Mucosa of descending colon (tissue), 3 donors: ENCODE data around the gene NUP188. TPM values are rescaled to one million over a fixed set of nuclear protein-coding genes. Genes with fewer than 3 reads are reported as not detected.

Experiments used
- ATAC-seq: fragments of 200-7000 bp; cut with Tn5 transposase; one replicate; pipeline ENCODE4 v1.9.1; 2020; ENCODE audit warnings: mild to moderate bottlenecking, moderate library complexity
- DNase-seq, 3 donors: peaks; one replicate each; pipeline ENCODE4 v3.0.0-alpha.2; 2020
- H3K36me3 ChIP-seq: fragments of 200-600 bp; one replicate; pipeline ENCODE4 v1.8.0; 2021; ENCODE audit warnings: low read depth, mild to moderate bottlenecking
- H3K4me1 ChIP-seq: fragments of 200-600 bp; one replicate; pipeline ENCODE4 v1.8.0; 2021; ENCODE audit warnings: low read depth, mild to moderate bottlenecking
- H3K4me3 ChIP-seq: fragments of 200-600 bp; one replicate; pipeline ENCODE4 v1.8.0; 2021; ENCODE audit warnings: mild to moderate bottlenecking
- H3K9me3 ChIP-seq: fragments of 200-600 bp; one replicate; pipeline ENCODE4 v1.8.0; 2021; ENCODE audit warnings: mild to moderate bottlenecking
- intact Hi-C, 2 donors: fragments of 100-400 bp; cut with DNase I in 1 of 2; cut with micrococcal nuclease in 1 of 2; formaldehyde crosslinking; loops; one replicate each; pipeline versions ENCODE4 v1.11.0 to v1.11.1; 2022; cut with DNase I, micrococcal nuclease
- total RNA-seq, 3 donors: library from RNA; stranded (reverse); fragmentation: NEBNext Ultra II Directional in 2 of 3; extraction: Animal tissue kit (Norgen Biotek cat#: 25700) in 2 of 3; gene quantifications; one replicate each; pipeline versions ENCODE4 v1.2.1 to v1.2.4, GENCODE V29; 2021 to 2023
- TF ChIP-seq, protein P1 (sequence below): fragments of 200-600 bp; IDR thresholded peaks from one replicate; pipeline ENCODE4 v1.8.0; 2022; ENCODE audit warnings: antibody characterized with exemption, mild to moderate bottlenecking
- donor health status: DM: no; HTN: no; CAD: no; lungs with moderate emphysema.
- donor health status: DM: no; HTN: no; CAD: no.
- donor health status: DM: no; HTN: yes; CAD: no.

Gene NUP188
- total RNA-seq, 3 donors from 2014 or later = 24.4 to 36.7 (median 30.4) TPM

DNA sequence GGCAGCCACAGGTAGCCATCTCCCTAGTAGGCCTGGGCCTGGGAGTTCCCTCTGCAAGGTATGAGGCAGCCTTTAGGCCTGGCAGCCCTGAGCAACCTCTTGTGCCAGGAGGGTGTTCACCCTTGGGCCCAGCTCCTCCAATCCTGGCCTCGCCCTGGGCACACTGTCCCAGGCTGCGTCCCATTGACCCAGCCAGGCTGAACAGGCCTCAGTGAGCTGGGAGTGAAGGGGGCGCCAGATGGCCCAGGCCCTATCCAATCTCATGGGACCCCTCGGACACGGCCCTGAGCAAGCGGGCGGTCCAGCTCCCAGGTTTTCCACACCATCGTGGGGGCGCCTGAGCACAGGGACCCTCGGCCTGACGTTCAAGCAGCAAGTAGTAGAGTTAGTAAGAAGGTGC, 66.2 kb downstream of the NUP188 start:
- ATAC-seq (no peak), DNase-seq (peak in 1 of 3 donors; percentile 13)
- H3K36me3 ChIP-seq = peaks cover 6% of the 10 kb centered on the region
- TF ChIP-seq, protein P1, sequence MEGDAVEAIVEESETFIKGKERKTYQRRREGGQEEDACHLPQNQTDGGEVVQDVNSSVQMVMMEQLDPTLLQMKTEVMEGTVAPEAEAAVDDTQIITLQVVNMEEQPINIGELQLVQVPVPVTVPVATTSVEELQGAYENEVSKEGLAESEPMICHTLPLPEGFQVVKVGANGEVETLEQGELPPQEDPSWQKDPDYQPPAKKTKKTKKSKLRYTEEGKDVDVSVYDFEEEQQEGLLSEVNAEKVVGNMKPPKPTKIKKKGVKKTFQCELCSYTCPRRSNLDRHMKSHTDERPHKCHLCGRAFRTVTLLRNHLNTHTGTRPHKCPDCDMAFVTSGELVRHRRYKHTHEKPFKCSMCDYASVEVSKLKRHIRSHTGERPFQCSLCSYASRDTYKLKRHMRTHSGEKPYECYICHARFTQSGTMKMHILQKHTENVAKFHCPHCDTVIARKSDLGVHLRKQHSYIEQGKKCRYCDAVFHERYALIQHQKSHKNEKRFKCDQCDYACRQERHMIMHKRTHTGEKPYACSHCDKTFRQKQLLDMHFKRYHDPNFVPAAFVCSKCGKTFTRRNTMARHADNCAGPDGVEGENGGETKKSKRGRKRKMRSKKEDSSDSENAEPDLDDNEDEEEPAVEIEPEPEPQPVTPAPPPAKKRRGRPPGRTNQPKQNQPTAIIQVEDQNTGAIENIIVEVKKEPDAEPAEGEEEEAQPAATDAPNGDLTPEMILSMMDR = no peak
- intact Hi-C loops = no loop called here
- no peaks in the 10 kb centered on the region for H3K4me1 ChIP-seq
- H3K4me3 ChIP-seq = no peak overlapping the region
- H3K9me3 ChIP-seq = no peaks in the 10 kb centered on the region

DNA sequence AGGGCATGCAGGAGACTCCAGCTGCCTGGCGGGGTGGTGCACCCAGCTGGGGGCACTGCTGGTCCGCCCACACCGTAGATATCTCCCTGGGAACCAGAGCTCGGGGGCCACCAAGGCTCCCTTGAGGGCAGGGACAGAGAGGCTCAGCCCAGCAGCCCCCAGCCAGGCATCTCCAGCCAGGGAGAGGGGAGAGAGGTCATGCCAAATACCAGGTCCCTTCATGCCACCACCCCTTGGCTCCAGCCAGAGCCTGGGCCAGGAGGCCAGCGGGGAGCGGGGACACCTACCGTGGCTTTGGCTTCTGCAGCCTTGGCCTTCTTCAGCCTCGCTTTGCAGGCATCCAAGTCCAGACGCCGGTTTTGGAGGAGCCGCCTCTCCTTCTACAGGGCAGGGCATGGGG, 66.6 kb downstream of the NUP188 start:
- Histone ChIP-seq H3K9me3 (no peaks in the 10 kb centered on the region), H3K4me1 (no peaks in the 10 kb centered on the region), H3K4me3 (no peak overlapping the region), H3K36me3 (peaks cover 6% of the 10 kb centered on the region)
- DNase-seq = peak in 1 of 3 donors; percentile 11
- TF ChIP-seq, protein P1 = no peak
- no peak for ATAC-seq
- intact Hi-C loops = no loop called here

DNA sequence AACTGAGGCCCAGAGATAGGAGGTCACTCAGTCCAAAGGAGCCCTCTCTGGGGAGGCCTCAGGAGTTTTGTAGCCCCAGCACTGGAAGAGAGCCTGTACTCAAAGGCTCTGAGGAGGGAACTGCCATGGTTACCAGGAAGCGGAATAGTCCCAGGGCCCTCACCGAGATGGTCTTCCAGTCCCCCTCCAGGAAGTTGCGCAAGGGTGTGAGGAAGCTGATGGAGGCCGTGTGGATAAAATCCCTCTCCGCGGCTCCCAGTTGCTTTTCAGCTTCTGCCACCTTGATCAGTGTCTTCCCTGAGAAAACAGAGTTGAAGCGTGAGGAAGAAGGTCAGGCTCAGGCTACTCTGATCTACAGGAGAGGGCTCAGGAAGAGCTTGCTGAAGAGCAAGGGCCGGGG, 67.1 kb downstream of the NUP188 start:
- DNase-seq (no peak), ATAC-seq (no peak)
- Histone ChIP-seq H3K4me3 (no peak overlapping the region), H3K9me3 (no peaks in the 10 kb centered on the region), H3K36me3 (peaks cover 6% of the 10 kb centered on the region), H3K4me1 (no peaks in the 10 kb centered on the region)
- TF ChIP-seq, protein P1 = no peak
- intact Hi-C loops = no loop called here

DNA sequence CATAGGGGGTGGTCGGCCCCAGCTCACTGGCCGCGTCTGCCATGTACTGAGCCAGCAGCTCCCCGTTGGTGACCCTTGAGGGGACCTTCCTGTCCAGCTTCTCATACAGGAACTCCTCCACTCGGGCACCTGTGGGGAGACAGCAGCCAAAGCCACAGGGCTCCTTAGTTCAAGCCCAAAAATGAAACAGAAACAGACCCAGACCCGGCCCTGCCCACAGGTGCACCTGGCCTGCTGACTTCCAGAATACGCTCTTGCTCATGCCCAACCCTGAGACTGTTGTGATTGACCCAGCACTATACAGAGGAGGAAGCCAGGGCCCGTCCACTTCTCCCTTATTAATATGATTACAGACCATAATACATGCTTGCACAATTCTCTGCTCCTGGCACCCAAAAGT, 73.6 kb downstream of the NUP188 start:
- peak; percentile 79 for ATAC-seq
- intact Hi-C loops = no loop called here
- Histone ChIP-seq H3K4me1 (peaks cover under 1% of the 10 kb centered on the region), H3K9me3 (no peaks in the 10 kb centered on the region), H3K4me3 (no peak overlapping the region), H3K36me3 (peaks cover 4% of the 10 kb centered on the region)
- no peak for DNase-seq
- TF ChIP-seq, protein P1 = no peak

DNA sequence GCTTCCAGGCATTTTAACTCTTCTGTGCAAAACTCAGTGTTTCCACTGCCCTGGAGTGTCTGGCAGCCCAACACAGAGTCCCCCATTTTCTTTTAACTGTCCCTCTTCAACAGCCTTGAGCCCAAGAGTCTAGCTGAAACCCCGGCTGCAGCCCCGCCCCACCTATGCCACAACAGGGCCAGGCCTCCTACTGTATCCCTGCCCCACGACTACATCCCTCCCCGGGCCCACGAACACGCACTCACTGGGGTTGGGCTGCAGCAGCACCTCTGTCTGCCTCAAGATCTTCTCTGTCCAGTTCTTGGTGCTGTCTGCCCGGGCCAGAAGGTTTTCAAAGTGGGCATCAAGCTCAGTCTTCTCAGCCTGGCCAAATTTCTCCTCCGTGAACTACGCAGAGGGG, 74.5 kb downstream of the NUP188 start:
- TF ChIP-seq, protein P1 = no peak
- no peak for ATAC-seq
- intact Hi-C loops = no loop called here
- Histone ChIP-seq H3K4me1 (peaks cover 10% of the 10 kb centered on the region), H3K4me3 (no peak overlapping the region), H3K36me3 (peaks cover 4% of the 10 kb centered on the region), H3K9me3 (no peaks in the 10 kb centered on the region)
- no peak for DNase-seq
